OCI-LY3 (cell line): ENCODE results near the gene NRG2.

Source experiments
- H2AFZ ChIP-seq: fragments of 200-600, 300-600 bp; shearing (Covaris generic); 2 replicates; pipeline ENCODE4 v1.6.0; 2014; ENCODE audit warnings: antibody characterized with exemption, low read depth, low read length
- H3K27ac ChIP-seq: fragments of 200-600, 300-600 bp; sonication (generic); 2 replicates; pipeline ENCODE4 v1.5.1; 2014; ENCODE audit warnings: mild to moderate bottlenecking, low read length, moderate library complexity, mixed read lengths
- H3K27me3 ChIP-seq: fragments of 200-600, 300-600 bp; sonication (generic); 2 replicates; pipeline ENCODE4 v1.6.1; 2014; ENCODE audit warnings: low read depth, low read length, mixed read lengths
- H3K36me3 ChIP-seq: fragments of 200-600, 300-600 bp; sonication (generic); replicated peaks from 2 replicates; pipeline ENCODE3; 2014; ENCODE audit warnings: low read depth, low read length, mixed read lengths
- H3K4me1 ChIP-seq: fragments of 300-600, 200-600 bp; sonication (generic); 2 replicates; pipeline ENCODE4 v1.6.1; 2014; ENCODE audit warnings: low read length, mixed read lengths
- H3K4me2 ChIP-seq: fragments of 200-600, 300-600 bp; sonication (generic); 2 replicates; pipeline ENCODE4 v1.6.1; 2014; ENCODE audit warnings: low read length, mixed read lengths
- H3K4me3 ChIP-seq: fragments of 300-600, 200-600 bp; sonication (generic); 2 replicates; pipeline ENCODE4 v1.5.1; 2014; ENCODE audit warnings: antibody characterized with exemption, mild to moderate bottlenecking, low read length, moderate library complexity
- H3K79me2 ChIP-seq: fragments of 300-600, 200-600 bp; shearing (Covaris generic); 2 replicates; pipeline ENCODE4 v1.6.1; 2014; ENCODE audit warnings: mild to moderate bottlenecking, low read length, mixed read lengths
- H3K9ac ChIP-seq: fragments of 300-600, 200-600 bp; shearing (Covaris generic); 2 replicates; pipeline ENCODE4 v1.6.0; 2014; ENCODE audit warnings: mild to moderate bottlenecking, low read length, moderate library complexity
- H3K9me3 ChIP-seq: fragments of 200-600, 300-600 bp; shearing (Covaris generic); 2 replicates; pipeline ENCODE4 v1.6.1; 2014; ENCODE audit warnings: low read length, mixed read lengths; ENCODE audit not compliant: insufficient read depth
- H4K20me1 ChIP-seq: fragments of 200-600, 300-600 bp; sonication (generic); 2 replicates; pipeline ENCODE4 v1.6.1; 2016; ENCODE audit warnings: low read length, mixed read lengths; ENCODE audit not compliant: insufficient read depth
- EZH2phosphoT487 ChIP-seq: fragments of 200-600 bp; shearing (Covaris generic); IDR thresholded peaks from 2 replicates; pipeline ENCODE4 v1.6.1; 2018; ENCODE audit warnings: antibody characterized with exemption, mixed run types, low read depth
- TF ChIP-seq, protein P1 (sequence below): fragments of 200-600, 300-600 bp; sonication (generic); IDR thresholded peaks from 2 replicates; pipeline ENCODE4 v1.5.1; 2014; ENCODE audit warnings: antibody characterized with exemption, low read length, low read depth

The NRG2 gene

DNA sequence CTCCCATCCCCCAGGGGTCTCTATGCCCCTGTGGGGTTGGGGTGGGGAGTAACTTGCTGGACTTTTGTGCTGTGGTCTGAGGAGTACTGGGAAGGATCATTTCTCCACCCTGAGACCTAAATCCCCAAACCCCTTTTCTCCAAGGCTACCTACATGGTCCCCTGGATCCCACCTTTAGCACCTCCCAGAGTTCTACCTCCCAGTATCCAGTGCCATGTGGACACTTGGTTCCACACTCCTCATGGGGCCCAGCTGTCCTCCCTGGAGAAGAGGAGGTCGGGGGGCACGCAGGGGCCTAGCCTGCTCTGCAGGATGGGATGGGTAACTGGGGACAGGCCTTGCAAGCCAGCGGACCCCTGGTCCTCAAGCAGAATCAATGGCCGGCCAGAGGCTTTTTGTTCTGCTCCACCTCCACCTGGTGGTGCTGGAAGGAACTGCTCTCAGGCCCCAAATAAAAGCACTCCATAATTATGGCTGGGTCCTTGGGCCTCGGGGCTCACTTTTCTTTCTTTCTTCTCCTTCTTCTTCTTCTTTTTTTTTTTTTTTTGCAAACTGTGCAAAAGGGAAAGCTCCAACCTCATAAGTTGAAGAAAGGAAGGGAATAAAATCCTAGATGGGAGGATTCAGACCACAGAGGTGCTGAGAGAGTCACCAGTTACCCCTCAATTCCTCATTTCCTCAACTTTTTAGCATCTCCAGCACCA is 179.1 kb downstream of the NRG2 start:
- H3K9ac ChIP-seq: no peak overlapping the region
- TF ChIP-seq, protein P1, sequence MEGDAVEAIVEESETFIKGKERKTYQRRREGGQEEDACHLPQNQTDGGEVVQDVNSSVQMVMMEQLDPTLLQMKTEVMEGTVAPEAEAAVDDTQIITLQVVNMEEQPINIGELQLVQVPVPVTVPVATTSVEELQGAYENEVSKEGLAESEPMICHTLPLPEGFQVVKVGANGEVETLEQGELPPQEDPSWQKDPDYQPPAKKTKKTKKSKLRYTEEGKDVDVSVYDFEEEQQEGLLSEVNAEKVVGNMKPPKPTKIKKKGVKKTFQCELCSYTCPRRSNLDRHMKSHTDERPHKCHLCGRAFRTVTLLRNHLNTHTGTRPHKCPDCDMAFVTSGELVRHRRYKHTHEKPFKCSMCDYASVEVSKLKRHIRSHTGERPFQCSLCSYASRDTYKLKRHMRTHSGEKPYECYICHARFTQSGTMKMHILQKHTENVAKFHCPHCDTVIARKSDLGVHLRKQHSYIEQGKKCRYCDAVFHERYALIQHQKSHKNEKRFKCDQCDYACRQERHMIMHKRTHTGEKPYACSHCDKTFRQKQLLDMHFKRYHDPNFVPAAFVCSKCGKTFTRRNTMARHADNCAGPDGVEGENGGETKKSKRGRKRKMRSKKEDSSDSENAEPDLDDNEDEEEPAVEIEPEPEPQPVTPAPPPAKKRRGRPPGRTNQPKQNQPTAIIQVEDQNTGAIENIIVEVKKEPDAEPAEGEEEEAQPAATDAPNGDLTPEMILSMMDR: peak; percentile 61
- TF ChIP-seq EZH2phosphoT487: no peak
- H3K27ac ChIP-seq: no peak overlapping the region
- no peaks in the 10 kb centered on the region for H3K4me1 ChIP-seq
- H3K9me3 ChIP-seq: no peaks in the 10 kb centered on the region
- no peaks in the 10 kb centered on the region for H3K36me3 ChIP-seq
- H4K20me1 ChIP-seq: no peaks in the 10 kb centered on the region
- H3K4me3 ChIP-seq: no peak overlapping the region
- H3K27me3 ChIP-seq: 0 out of 2 replicates have a peak, but pooled peaks cover 3% of the 10 kb centered on the region
- H3K4me2 ChIP-seq: no peak overlapping the region
- no peak overlapping the region for H2AFZ ChIP-seq
- no peaks in the 10 kb centered on the region for H3K79me2 ChIP-seq

DNA sequence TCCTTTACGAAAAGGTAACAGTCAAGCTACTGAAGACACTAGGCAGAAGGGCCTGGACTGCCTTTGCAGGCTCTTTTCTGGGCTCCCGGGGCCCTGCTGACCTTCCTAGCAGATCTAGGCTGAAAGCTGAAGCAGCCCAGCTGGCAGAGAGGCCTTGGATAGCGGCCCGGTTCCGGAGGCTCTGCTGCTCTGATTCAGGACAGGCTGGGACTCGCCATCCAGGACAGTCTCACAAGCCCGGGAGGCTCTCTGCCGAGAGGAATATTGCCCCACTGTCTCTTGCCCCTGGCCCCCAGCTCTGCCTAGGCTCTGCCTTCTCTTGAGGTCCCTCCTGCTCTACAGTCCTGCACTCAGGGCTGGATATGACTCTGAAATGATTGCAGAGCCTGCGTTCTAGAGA is 179.7 kb downstream of the NRG2 start:
- Histone ChIP-seq H2AFZ (no peak overlapping the region), H3K27me3 (0 out of 2 replicates have a peak, but pooled peaks cover 3% of the 10 kb centered on the region), H3K4me2 (no peak overlapping the region), H3K9ac (no peak overlapping the region), H3K79me2 (no peaks in the 10 kb centered on the region), H3K36me3 (no peaks in the 10 kb centered on the region), H3K4me1 (no peaks in the 10 kb centered on the region), H3K9me3 (no peaks in the 10 kb centered on the region), H4K20me1 (no peaks in the 10 kb centered on the region), H3K4me3 (no peak overlapping the region), H3K27ac (no peak overlapping the region)
- no peak for TF ChIP-seq EZH2phosphoT487
- TF ChIP-seq, protein P1: no peak

DNA sequence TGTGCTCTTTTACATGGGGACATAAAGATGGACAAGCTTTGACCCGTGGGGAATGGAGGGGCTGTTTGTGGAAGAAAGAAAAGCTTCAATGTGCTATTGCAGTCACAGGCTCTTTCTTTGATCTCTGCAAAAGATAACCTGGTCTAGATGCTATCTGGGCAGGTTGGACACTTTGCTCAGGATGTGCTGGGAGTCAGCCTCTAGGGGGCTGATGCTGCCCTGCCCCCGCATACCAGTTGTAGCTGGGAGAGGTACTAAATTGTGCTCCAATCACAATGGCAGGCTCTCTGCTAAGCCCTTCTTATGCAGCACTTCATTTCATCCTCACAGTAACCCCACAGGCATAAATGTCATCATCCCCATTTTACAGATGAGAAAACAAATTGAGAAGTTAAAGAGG is 180.3 kb downstream of the NRG2 start:
- Histone ChIP-seq H3K79me2 (no peaks in the 10 kb centered on the region), H3K36me3 (no peaks in the 10 kb centered on the region), H4K20me1 (no peaks in the 10 kb centered on the region), H3K4me1 (no peaks in the 10 kb centered on the region), H2AFZ (no peak overlapping the region), H3K9ac (no peak overlapping the region), H3K4me2 (no peak overlapping the region), H3K27me3 (peaks cover 3% of the 10 kb centered on the region; the same call in 1 of the 2 replicates), H3K9me3 (no peaks in the 10 kb centered on the region), H3K27ac (no peak overlapping the region), H3K4me3 (no peak overlapping the region)
- no peak for TF ChIP-seq EZH2phosphoT487
- TF ChIP-seq, protein P1: 0 out of 2 replicates have a peak, but pooled peaks have one; percentile 6

DNA sequence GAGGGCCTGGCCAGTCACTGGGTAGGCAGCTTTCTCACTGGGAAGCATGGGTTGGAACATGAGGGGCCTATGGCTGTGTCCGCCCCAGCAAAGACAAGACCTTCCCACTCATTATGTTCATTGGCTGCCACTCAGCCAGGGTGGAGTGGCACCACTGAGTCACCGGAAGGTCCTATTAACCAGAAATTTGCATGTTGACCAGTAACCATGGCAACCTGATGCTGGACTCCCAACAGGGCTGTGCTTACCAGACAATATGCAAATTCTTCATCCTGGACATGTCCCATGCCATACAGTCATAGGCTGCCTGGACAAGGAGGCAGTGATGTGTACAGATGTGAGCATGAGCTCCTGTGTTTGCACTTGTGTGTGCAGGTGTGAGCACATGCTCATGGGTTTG is 180.8 kb downstream of the NRG2 start:
- TF ChIP-seq, protein P1: no peak
- H3K4me2 ChIP-seq: no peak overlapping the region

More for the DNA sequence above, 180.8 kb downstream of the NRG2 start:
- no peaks in the 10 kb centered on the region for H4K20me1 ChIP-seq
- H3K27me3 ChIP-seq: peaks cover 3% of the 10 kb centered on the region; the same call in 1 of the 2 replicates
- no peak overlapping the region for H3K27ac ChIP-seq
- no peaks in the 10 kb centered on the region for H3K36me3 ChIP-seq
- H3K4me1 ChIP-seq: no peaks in the 10 kb centered on the region
- H3K9me3 ChIP-seq: no peaks in the 10 kb centered on the region
- no peak overlapping the region for H3K4me3 ChIP-seq
- H2AFZ ChIP-seq: no peak overlapping the region
- H3K79me2 ChIP-seq: no peaks in the 10 kb centered on the region
- H3K9ac ChIP-seq: no peak overlapping the region
